H1 (cell line): ENCODE data around the gene ZNF280B. TPM values are rescaled to one million over a fixed set of nuclear protein-coding genes. Genes with fewer than 3 reads are reported as not detected.

Experiments used
- ATF2 ChIP-seq: IDR thresholded peaks from 2 replicates; pipeline ENCODE4 v1.6.1; 2012; ENCODE audit warnings: low read length, inconsistent platforms
- polyA plus RNA-seq, 7 experiments: library from polyadenylated mRNA; depleted of rRNA in 3 of 7; stranded (reverse) in 5 of 7; unstranded in 2 of 7; fragments of >200 nt in 5 of 7; fragments of 200-250 nt in 2 of 7; gene quantifications; 1 replicate in 5 of 7; 2 replicates in 1 of 7; 4 replicates in 1 of 7; pipeline versions ENCODE4 v1.2.1 to v1.2.3, GENCODE V29; 2011 to 2013; ENCODE audit warnings: missing spikeins in 2 of 7, mixed read lengths in 2 of 7
- total RNA-seq: library from RNA; stranded (reverse); fragmentation: NEBNext Ultra II Directional; extraction: Animal tissue kit (Norgen Biotek cat#: 25700); gene quantifications from 2 replicates; pipeline ENCODE4 v1.2.1, GENCODE V29; 2021

ZNF280B gene
- total and polyA plus RNA-seq, 2 of the 8 experiments (the other 6 are each of a cell fraction or from before 2014, with no cell fraction given) = 4.8 to 11.7 TPM

GRCh38 chr22:22546490-22546889 is 37.9 kb upstream of the ZNF280B start (continued):
- TF ChIP-seq ATF2 = no peak
